ENCODE measurements around the gene PRG2. TPM values are rescaled to one million over a fixed set of nuclear protein-coding genes. Genes with fewer than 3 reads are reported as not detected.
A peak's percentile ranks its signal among the peaks of the same experiment; 100 is the strongest.
"Not testable (repeated sequence)": the region's sequence is repeated elsewhere in the genome, so short reads cannot be mapped to it uniquely, and the experiment has no call there.

PRG2 gene
- polyA plus RNA-seq, 6 donors from 2014 or later: not detected

GRCh38 chr11:57413681-57414080 is 23.2 kb upstream of the PRG2 start:
- H3K4me3 Mint-ChIP-seq: peak overlapping the region in 1 of 8 donors; percentile 9
- H3K4me1 Mint-ChIP-seq: no peaks in the 10 kb centered on the region
- ATAC-seq (ENCODE audit: low read depth in 2 of 2) (no peak), DNase-seq (no peak)
- no peaks in the 10 kb centered on the region for H3K27me3 Mint-ChIP-seq
- H3K27ac Mint-ChIP-seq: peak overlapping the region in 1 of 6 donors; percentile 85
- H3K36me3 Mint-ChIP-seq: peaks cover 27 to 62% of the 10 kb centered on the region in 2 donors
- H3K9me3 Mint-ChIP-seq: peaks cover 0 to 3% (median 1%) of the 10 kb centered on the region in 7 donors

DNA sequence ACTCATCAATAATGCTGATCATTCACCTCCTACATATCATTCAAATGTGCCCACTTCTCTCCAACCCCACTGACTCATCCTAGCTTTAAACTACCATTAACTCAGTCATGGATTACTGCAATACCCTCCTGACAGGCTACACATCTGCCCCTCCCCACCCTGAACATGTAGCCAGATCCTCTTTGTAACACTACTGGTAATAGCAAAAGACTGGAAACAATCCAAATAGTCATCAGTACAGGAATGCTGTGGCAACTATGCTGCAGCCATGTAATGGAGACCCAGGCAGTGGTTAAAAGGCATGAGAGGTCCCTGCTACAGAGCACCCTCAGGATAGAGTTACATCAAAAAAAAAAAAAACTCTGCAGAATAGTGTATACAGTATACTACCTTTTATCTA is 19.8 kb upstream of the PRG2 start:
- DNase-seq (no peak), ATAC-seq (ENCODE audit: low read depth in 2 of 2) (no peak)
- Mint-ChIP-seq H3K4me1 (peaks cover 0 to 5% (median 3%) of the 10 kb centered on the region in 3 donors), H3K36me3 (peaks cover 34 to 49% of the 10 kb centered on the region in 2 donors), H3K27ac (peak overlapping the region in 1 of 6 donors; percentile 49), H3K27me3 (no peaks in the 10 kb centered on the region), H3K9me3 (peaks cover 0 to 3% (median 0%) of the 10 kb centered on the region in 7 donors), H3K4me3 (no peak overlapping the region)

- ATAC-seq (ENCODE audit: low read depth in 2 of 2): no peak
Observed at GRCh38 chr11:57409321-57410100, 19.1 kb upstream of the PRG2 start.

GRCh38 chr11:57408771-57409170 is 18.3 kb upstream of the PRG2 start:
- H3K27me3 Mint-ChIP-seq: no peaks in the 10 kb centered on the region
- H3K9me3 Mint-ChIP-seq: peaks cover 0 to 3% (median 0%) of the 10 kb centered on the region in 7 donors
- peaks cover 31 to 35% of the 10 kb centered on the region in 2 donors for H3K36me3 Mint-ChIP-seq
- DNase-seq (no peak), ATAC-seq (ENCODE audit: low read depth in 2 of 2) (no peak)
- H3K4me1 Mint-ChIP-seq: peaks cover 2 to 5% (median 4%) of the 10 kb centered on the region in 3 donors
- H3K4me3 Mint-ChIP-seq: no peak overlapping the region
- no peak overlapping the region for H3K27ac Mint-ChIP-seq

More at GRCh38 chr11:57409321-57410100, 19.1 kb upstream of the PRG2 start:
- H3K4me3 Mint-ChIP-seq: peak overlapping the region in 1 of 8 donors; percentile 33
- peaks cover 0 to 3% (median 0%) of the 10 kb centered on the region in 7 donors for H3K9me3 Mint-ChIP-seq
- H3K4me1 Mint-ChIP-seq: peaks cover 0 to 5% (median 3%) of the 10 kb centered on the region in 3 donors
- no peaks in the 10 kb centered on the region for H3K27me3 Mint-ChIP-seq
- no peak for DNase-seq
- peak overlapping the region in 1 of 6 donors; percentile 61 for H3K27ac Mint-ChIP-seq
- H3K36me3 Mint-ChIP-seq: peaks cover 34 to 41% of the 10 kb centered on the region in 2 donors

- ATAC-seq (ENCODE audit: low read depth in 2 of 2) (no peak), DNase-seq (no peak)
- H3K36me3 Mint-ChIP-seq: peaks cover 23 to 27% of the 10 kb centered on the region in 2 donors
- no peak overlapping the region for H3K4me3 Mint-ChIP-seq
- peaks cover 0 to 5% (median 3%) of the 10 kb centered on the region in 7 donors for H3K9me3 Mint-ChIP-seq
- H3K27ac Mint-ChIP-seq: peak overlapping the region in 1 of 6 donors; percentile 91
- H3K4me1 Mint-ChIP-seq: peaks cover 6 to 10% (median 9%) of the 10 kb centered on the region in 3 donors
- H3K27me3 Mint-ChIP-seq: no peaks in the 10 kb centered on the region
Observed at GRCh38 chr11:57407941-57408475, 17.6 kb upstream of the PRG2 start.

DNA sequence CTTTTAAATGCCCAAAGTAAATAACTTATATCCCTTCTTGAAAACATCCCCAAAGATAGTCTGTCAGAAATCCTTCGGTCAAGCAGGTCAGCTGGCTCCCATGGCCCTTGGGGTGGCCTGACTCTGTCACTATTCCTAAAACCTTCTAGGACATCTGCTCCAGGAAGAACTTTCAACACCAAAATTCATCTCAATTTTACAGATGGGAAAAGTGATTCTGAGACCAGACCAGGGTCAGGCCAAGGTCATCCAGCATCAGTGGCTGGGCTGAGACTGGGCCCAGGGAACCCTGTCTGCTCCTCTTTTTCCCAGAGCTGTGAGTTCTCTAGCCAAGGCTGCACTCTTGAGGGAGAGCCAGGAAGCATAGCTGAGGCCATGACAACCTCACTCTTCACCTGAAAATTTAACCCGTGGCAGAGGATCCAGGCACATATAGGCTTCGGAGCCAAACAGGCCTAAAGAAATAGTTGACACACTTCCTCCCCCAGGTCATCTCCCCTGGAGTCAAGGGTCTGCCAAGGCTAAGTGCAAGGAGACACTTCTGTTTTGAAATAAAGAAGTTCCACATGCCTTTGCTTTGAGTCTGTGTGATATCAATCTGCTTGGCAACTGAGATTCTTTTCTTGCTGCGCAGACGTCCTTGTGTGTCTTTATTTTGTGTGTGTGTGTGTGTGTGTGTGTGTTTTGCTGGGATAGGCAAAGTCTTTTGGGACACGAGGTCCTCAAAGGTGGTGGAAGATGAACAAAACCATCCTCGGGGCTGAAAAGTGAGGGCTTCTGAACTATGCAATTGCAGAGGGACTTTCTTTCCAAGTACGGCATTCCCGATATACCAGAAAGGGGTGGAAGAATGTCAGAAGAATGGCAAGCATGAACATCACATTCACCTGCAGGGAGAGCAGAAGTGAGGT is 16.8 kb upstream of the PRG2 start:
- Mint-ChIP-seq H3K4me1 (peaks cover 6 to 14% (median 13%) of the 10 kb centered on the region in 3 donors), H3K36me3 (peaks cover 21 to 23% of the 10 kb centered on the region in 2 donors), H3K9me3 (peaks cover 0 to 5% (median 3%) of the 10 kb centered on the region in 7 donors), H3K4me3 (no peak overlapping the region), H3K27me3 (no peaks in the 10 kb centered on the region), H3K27ac (peak overlapping the region in 1 of 6 donors; percentile 39)
- no peak for DNase-seq
- ATAC-seq (ENCODE audit: low read depth in 2 of 2): no peak

GRCh38 chr11:57406337-57406904 is 16.0 kb upstream of the PRG2 start:
- Mint-ChIP-seq H3K4me1 (peaks cover 6 to 14% (median 13%) of the 10 kb centered on the region in 3 donors), H3K27me3 (no peaks in the 10 kb centered on the region), H3K9me3 (peaks cover 0 to 5% (median 3%) of the 10 kb centered on the region in 7 donors), H3K36me3 (peaks cover 21 to 23% of the 10 kb centered on the region in 2 donors), H3K27ac (peak overlapping the region in 1 of 6 donors; percentile 26), H3K4me3 (no peak overlapping the region)
- ATAC-seq (ENCODE audit: low read depth in 2 of 2) (no peak), DNase-seq (no peak)

- Mint-ChIP-seq H3K36me3 (peaks cover 15 to 17% of the 10 kb centered on the region in 2 donors), H3K27me3 (no peaks in the 10 kb centered on the region), H3K4me1 (peaks cover 6 to 14% (median 13%) of the 10 kb centered on the region in 3 donors)
Observed at GRCh38 chr11:57405271-57405860, 14.9 kb upstream of the PRG2 start.

DNA sequence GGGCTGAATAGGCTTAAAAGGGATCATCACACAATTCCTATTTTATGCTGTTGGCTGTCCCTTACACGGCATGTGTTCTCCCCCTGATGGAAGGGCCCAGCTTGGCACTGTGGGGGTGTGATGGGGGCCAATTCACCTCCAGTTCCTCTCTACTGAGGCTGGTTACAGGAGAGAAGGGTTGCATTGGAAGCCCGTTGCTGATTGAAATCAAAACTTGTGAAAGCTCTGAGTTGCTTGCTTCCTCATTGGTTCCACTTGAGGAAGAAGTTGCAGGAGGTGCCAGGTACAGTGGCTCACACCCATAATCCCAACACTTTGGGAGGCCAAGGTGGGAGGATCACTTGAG is 13.3 kb upstream of the PRG2 start:
- peaks cover 6 to 14% (median 13%) of the 10 kb centered on the region in 3 donors for H3K4me1 Mint-ChIP-seq
- no peak overlapping the region for H3K4me3 Mint-ChIP-seq
- peak overlapping the region in 2 of 6 donors; percentile 60 to 90 for H3K27ac Mint-ChIP-seq
- H3K9me3 Mint-ChIP-seq: peaks cover 0 to 5% (median 2%) of the 10 kb centered on the region in 7 donors
- DNase-seq (no peak), ATAC-seq (ENCODE audit: low read depth in 2 of 2) (no peak)
- peaks cover 10% of the 10 kb centered on the region in 2 donors for H3K36me3 Mint-ChIP-seq
- no peaks in the 10 kb centered on the region for H3K27me3 Mint-ChIP-seq

More at GRCh38 chr11:57405271-57405860, 14.9 kb upstream of the PRG2 start:
- Mint-ChIP-seq H3K9me3 (peaks cover 0 to 5% (median 2%) of the 10 kb centered on the region in 7 donors), H3K27ac (no peak overlapping the region), H3K4me3 (no peak overlapping the region)
- DNase-seq (no peak), ATAC-seq (ENCODE audit: low read depth in 2 of 2) (no peak)

GRCh38 chr11:57403003-57403801 is 12.8 kb upstream of the PRG2 start:
- ATAC-seq (ENCODE audit: low read depth in 2 of 2); DNase-seq; H3K9me3 Mint-ChIP-seq; H3K27me3 Mint-ChIP-seq; H3K4me3 Mint-ChIP-seq; H3K36me3 Mint-ChIP-seq: not testable (repeated sequence)
- H3K27ac Mint-ChIP-seq: peak overlapping the region in 5 of 6 donors; percentile 59 to 93 (median 88)
- H3K4me1 Mint-ChIP-seq: peaks cover 6 to 14% (median 13%) of the 10 kb centered on the region in 3 donors

- H3K4me1 Mint-ChIP-seq: peaks cover 6 to 14% (median 13%) of the 10 kb centered on the region in 3 donors
Observed at GRCh38 chr11:57402188-57403002, 11.9 kb upstream of the PRG2 start.

More at GRCh38 chr11:57402188-57403002, 11.9 kb upstream of the PRG2 start:
- no peaks in the 10 kb centered on the region for H3K27me3 Mint-ChIP-seq
- DNase-seq (no peak), ATAC-seq (ENCODE audit: low read depth in 2 of 2) (no peak)
- H3K9me3 Mint-ChIP-seq: peaks cover 0 to 5% (median 2%) of the 10 kb centered on the region in 7 donors
- H3K36me3 Mint-ChIP-seq: peaks cover 2 to 6% of the 10 kb centered on the region in 2 donors
- H3K4me3 Mint-ChIP-seq: no peak overlapping the region
- peak overlapping the region in 4 of 6 donors; percentile 12 to 93 (median 56) for H3K27ac Mint-ChIP-seq
